ENCODE data around the gene FMR1NB. TPM values are rescaled to one million over a fixed set of nuclear protein-coding genes. Genes with fewer than 3 reads are reported as not detected.

FMR1NB gene
- total RNA-seq, 1 experiment from 2014 or later: not detected

DNA sequence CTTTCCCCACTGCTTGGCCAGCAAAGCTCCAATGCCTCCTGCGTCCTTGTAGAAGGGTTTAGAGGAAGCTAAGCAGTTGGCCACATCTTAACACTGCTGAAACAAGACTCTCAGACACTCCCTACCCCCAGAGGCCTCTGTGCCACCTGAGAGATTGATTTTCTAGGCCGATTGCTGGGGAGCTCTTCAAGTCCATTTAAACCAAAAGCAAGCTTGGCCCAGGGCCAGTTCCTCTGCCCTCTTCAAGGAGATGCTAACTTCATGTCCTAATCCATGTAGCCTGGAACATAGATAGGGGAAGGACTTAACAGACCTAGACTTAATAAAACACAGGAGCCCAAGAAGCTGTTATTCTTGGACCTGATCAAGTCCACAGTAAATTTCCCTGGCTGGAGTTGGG is 27.2 kb upstream of the FMR1NB start:
- ChIA-PET POLR2A (ENCODE audit: low non-redundant PET) (no interaction called here), CTCF (no interaction called here)
- intact Hi-C loops (cut with micrococcal nuclease; ENCODE audit: unreplicated experiment): no loop called here
- H3K27me3 ChIP-seq (replicated peaks; ENCODE audit: insufficient read depth, low read depth, low read length, poor library complexity): no peaks in the 10 kb centered on the region
- H3K36me3 ChIP-seq (ENCODE audit: insufficient read depth, low read length, poor library complexity, severe bottlenecking): peaks cover under 1% of the 10 kb centered on the region
- H3K4me3 ChIP-seq (ENCODE audit: low read depth, low read length, poor library complexity, severe bottlenecking): no peak overlapping the region
- no peaks in the 10 kb centered on the region for H3K9me3 ChIP-seq (ENCODE audit: low read depth, low read length, poor library complexity, severe bottlenecking)
- DNase-seq (ENCODE audit: low spot score): no peak
- no TSS peak for BruUV-seq (replicated peaks)
- TF ChIP-seq EZH2 (IDR thresholded peaks at IDR 0.05; ENCODE audit: borderline replicate concordance, low read depth, low read length, poor library complexity, severe bottlenecking): no peak
- TF ChIP-seq, protein P1, sequence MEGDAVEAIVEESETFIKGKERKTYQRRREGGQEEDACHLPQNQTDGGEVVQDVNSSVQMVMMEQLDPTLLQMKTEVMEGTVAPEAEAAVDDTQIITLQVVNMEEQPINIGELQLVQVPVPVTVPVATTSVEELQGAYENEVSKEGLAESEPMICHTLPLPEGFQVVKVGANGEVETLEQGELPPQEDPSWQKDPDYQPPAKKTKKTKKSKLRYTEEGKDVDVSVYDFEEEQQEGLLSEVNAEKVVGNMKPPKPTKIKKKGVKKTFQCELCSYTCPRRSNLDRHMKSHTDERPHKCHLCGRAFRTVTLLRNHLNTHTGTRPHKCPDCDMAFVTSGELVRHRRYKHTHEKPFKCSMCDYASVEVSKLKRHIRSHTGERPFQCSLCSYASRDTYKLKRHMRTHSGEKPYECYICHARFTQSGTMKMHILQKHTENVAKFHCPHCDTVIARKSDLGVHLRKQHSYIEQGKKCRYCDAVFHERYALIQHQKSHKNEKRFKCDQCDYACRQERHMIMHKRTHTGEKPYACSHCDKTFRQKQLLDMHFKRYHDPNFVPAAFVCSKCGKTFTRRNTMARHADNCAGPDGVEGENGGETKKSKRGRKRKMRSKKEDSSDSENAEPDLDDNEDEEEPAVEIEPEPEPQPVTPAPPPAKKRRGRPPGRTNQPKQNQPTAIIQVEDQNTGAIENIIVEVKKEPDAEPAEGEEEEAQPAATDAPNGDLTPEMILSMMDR (conservative IDR thresholded peaks at IDR 0.05; ENCODE audit: low read depth, low read length): no peak
- no peaks in the 10 kb centered on the region for H3K4me1 ChIP-seq (ENCODE audit: insufficient read depth, low read length, poor library complexity, severe bottlenecking)
- H3K27ac ChIP-seq (ENCODE audit: low read depth, low read length, poor library complexity, severe bottlenecking): no peak overlapping the region

DNA sequence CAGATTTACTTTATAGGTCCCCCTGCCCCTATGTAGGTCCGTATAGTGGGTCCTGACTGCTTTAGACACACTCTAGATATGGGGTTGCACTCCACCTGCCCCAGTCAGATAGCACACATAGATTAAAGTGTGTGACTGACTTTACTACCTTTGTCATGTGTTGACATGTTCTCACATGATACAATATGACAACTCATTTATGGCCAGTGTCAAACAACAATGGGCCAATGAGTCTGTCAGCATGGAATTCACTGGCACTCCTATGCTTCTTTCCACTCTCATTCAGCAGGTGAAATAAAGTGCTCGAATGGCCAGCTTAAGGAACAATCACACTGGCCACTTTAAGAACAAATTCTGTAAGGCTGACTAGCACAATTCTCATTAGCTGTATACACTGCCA is 23.8 kb upstream of the FMR1NB start:
- Histone ChIP-seq H3K9me3 (ENCODE audit: low read depth, low read length, poor library complexity, severe bottlenecking) (no peaks in the 10 kb centered on the region), H3K36me3 (ENCODE audit: insufficient read depth, low read length, poor library complexity, severe bottlenecking) (no peaks in the 10 kb centered on the region), H3K27me3 (replicated peaks; ENCODE audit: insufficient read depth, low read depth, low read length, poor library complexity) (no peaks in the 10 kb centered on the region), H3K4me1 (ENCODE audit: insufficient read depth, low read length, poor library complexity, severe bottlenecking) (no peaks in the 10 kb centered on the region), H3K27ac (ENCODE audit: low read depth, low read length, poor library complexity, severe bottlenecking) (no peak overlapping the region), H3K4me3 (ENCODE audit: low read depth, low read length, poor library complexity, severe bottlenecking) (no peak overlapping the region)
- no peak for DNase-seq (ENCODE audit: low spot score)
- no TSS peak for BruUV-seq (replicated peaks)
- intact Hi-C loops (cut with micrococcal nuclease; ENCODE audit: unreplicated experiment): no loop called here
- ChIA-PET POLR2A (ENCODE audit: low non-redundant PET) (no interaction called here), CTCF (no interaction called here)
- TF ChIP-seq EZH2 (IDR thresholded peaks at IDR 0.05; ENCODE audit: borderline replicate concordance, low read depth, low read length, poor library complexity, severe bottlenecking): no peak
- TF ChIP-seq, protein P1 (conservative IDR thresholded peaks at IDR 0.05; ENCODE audit: low read depth, low read length): no peak

DNA sequence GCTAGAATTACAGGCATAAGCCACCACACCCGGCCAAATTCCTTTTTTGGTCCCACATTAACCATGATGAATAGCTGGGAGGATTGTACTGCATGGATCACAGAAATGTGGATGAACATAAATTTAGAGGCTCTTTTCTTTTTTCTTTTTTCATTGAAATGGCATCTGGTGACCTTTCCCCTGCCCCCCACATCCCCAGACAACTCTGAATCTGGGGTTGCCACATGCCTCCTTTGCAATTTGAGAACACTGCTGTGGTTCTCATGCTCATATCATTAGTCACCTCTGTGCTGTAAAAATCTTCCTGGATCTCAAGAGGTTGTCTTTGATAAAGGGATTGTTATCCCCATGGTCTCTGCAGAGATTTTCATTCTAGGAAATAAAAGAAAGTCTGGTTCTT is 22.8 kb upstream of the FMR1NB start:
- DNase-seq (ENCODE audit: low spot score): no peak
- CTCF ChIA-PET: no interaction called here

More for the DNA sequence above, 22.8 kb upstream of the FMR1NB start:
- Histone ChIP-seq H3K4me1 (ENCODE audit: insufficient read depth, low read length, poor library complexity, severe bottlenecking) (no peaks in the 10 kb centered on the region), H3K27ac (ENCODE audit: low read depth, low read length, poor library complexity, severe bottlenecking) (no peak overlapping the region), H3K4me3 (ENCODE audit: low read depth, low read length, poor library complexity, severe bottlenecking) (no peak overlapping the region), H3K27me3 (replicated peaks; ENCODE audit: insufficient read depth, low read depth, low read length, poor library complexity) (no peaks in the 10 kb centered on the region), H3K9me3 (ENCODE audit: low read depth, low read length, poor library complexity, severe bottlenecking) (no peaks in the 10 kb centered on the region), H3K36me3 (ENCODE audit: insufficient read depth, low read length, poor library complexity, severe bottlenecking) (no peaks in the 10 kb centered on the region)
- intact Hi-C loops (cut with micrococcal nuclease; ENCODE audit: unreplicated experiment): no loop called here
- no TSS peak for BruUV-seq (replicated peaks)
- TF ChIP-seq EZH2 (IDR thresholded peaks at IDR 0.05; ENCODE audit: borderline replicate concordance, low read depth, low read length, poor library complexity, severe bottlenecking): no peak
- TF ChIP-seq, protein P1 (conservative IDR thresholded peaks at IDR 0.05; ENCODE audit: low read depth, low read length): no peak
- POLR2A ChIA-PET (ENCODE audit: low non-redundant PET): no interaction called here

Data from A673 (cell line).